ENCODE data around the gene LIN7C. TPM values are rescaled to one million over a fixed set of nuclear protein-coding genes. Genes with fewer than 3 reads are reported as not detected.
A peak's percentile ranks its signal among the peaks of the same experiment; 100 is the strongest.

LIN7C gene
- total RNA-seq, 1 donor from 2014 or later: 17.0 TPM

- intact Hi-C loops (cut with DNase I): no loop called here
- ATAC-seq (no peak), DNase-seq (ENCODE audit: missing footprints) (no peak)
Measured at GRCh38 chr11:27477243-27477642, 29.3 kb downstream of the LIN7C start.

- ATAC-seq: no peak
- intact Hi-C loops (cut with DNase I): no loop called here
- no peak for DNase-seq (ENCODE audit: missing footprints)
Measured at GRCh38 chr11:27475622-27476021, 30.9 kb downstream of the LIN7C start.

- DNase-seq (ENCODE audit: missing footprints) (no peak), ATAC-seq (peak; percentile 17)
- intact Hi-C loops (cut with DNase I): loop anchor here (5.0 kb wide), 2 partner anchors 81 to 111 kb away; partner anchors contain the start of gene CCDC34
Measured at GRCh38 chr11:27473017-27473406, 33.6 kb downstream of the LIN7C start.

GRCh38 chr11:27472398-27473016 is 34.1 kb downstream of the LIN7C start, which contains the start of gene LGR4:
TSS of gene LGR4 (minus strand) at chr11:27472790. CDS start at chr11:27472302, 488 bp downstream.
- intact Hi-C loops (cut with DNase I): loop anchor here (5.0 kb wide), 2 partner anchors 80 to 110 kb away; partner anchors contain the start of gene CCDC34
- DNase-seq (ENCODE audit: missing footprints) (peak; percentile 95), ATAC-seq (peak; percentile 98)

- intact Hi-C loops (cut with DNase I): loop anchor here (5.0 kb wide), 2 partner anchors 79 to 109 kb away; partner anchors contain the start of gene CCDC34
- peak; percentile 74 for DNase-seq (ENCODE audit: missing footprints)
- peak; percentile 18 for ATAC-seq
Measured at GRCh38 chr11:27471589-27472397, 34.8 kb downstream of the LIN7C start.

GRCh38 chr11:27470826-27471588 is 35.6 kb downstream of the LIN7C start:
- intact Hi-C loops (cut with DNase I): loop anchor here (5.0 kb wide), 2 partner anchors 79 to 109 kb away; partner anchors contain the start of gene CCDC34
- DNase-seq (ENCODE audit: missing footprints): no peak

GRCh38 chr11:27470166-27470565 is 36.4 kb downstream of the LIN7C start:
- intact Hi-C loops (cut with DNase I): loop anchor here (5.0 kb wide), 2 partner anchors 78 to 108 kb away; partner anchors contain the start of gene CCDC34
- DNase-seq (ENCODE audit: missing footprints) (no peak), ATAC-seq (no peak)

More at GRCh38 chr11:27470826-27471588, 35.6 kb downstream of the LIN7C start:
- no peak for ATAC-seq

- no peak for DNase-seq (ENCODE audit: missing footprints)
Measured at GRCh38 chr11:27468995-27469695, 37.4 kb downstream of the LIN7C start.

GRCh38 chr11:27468209-27468994 is 38.2 kb downstream of the LIN7C start:
- ATAC-seq: peak; percentile 23
- DNase-seq (ENCODE audit: missing footprints): no peak
- intact Hi-C loops (cut with DNase I): loop anchor here (5.0 to 10.0 kb wide), 2 partner anchors 46 to 56 kb away; no protein-coding TSS in a partner anchor

More at GRCh38 chr11:27468995-27469695, 37.4 kb downstream of the LIN7C start:
- ATAC-seq: no peak
- intact Hi-C loops (cut with DNase I): loop anchor here (5.0 to 10.0 kb wide), 2 partner anchors 47 to 56 kb away; no protein-coding TSS in a partner anchor

GRCh38 chr11:27467181-27467913 is 39.2 kb downstream of the LIN7C start:
- ATAC-seq: no peak
- DNase-seq (ENCODE audit: missing footprints): no peak
- intact Hi-C loops (cut with DNase I): loop anchor here (5.0 to 10.0 kb wide), 2 partner anchors 45 to 57 kb away; no protein-coding TSS in a partner anchor

- intact Hi-C loops (cut with DNase I): loop anchor here (5.0 to 10.0 kb wide), 2 partner anchors 44 to 58 kb away; no protein-coding TSS in a partner anchor
- ATAC-seq: no peak
- no peak for DNase-seq (ENCODE audit: missing footprints)
Measured at GRCh38 chr11:27466363-27466762, 40.2 kb downstream of the LIN7C start.

GRCh38 chr11:27465629-27466028 is 40.9 kb downstream of the LIN7C start:
- DNase-seq (ENCODE audit: missing footprints) (no peak), ATAC-seq (peak; percentile 14)
- intact Hi-C loops (cut with DNase I): loop anchor here (5.0 to 10.0 kb wide), 2 partner anchors 43 to 59 kb away; no protein-coding TSS in a partner anchor

GRCh38 chr11:27464909-27465308 is 41.7 kb downstream of the LIN7C start:
- DNase-seq (ENCODE audit: missing footprints): no peak
- no peak for ATAC-seq
- intact Hi-C loops (cut with DNase I): loop anchor here (5.0 to 10.0 kb wide), 2 partner anchors 43 to 60 kb away; no protein-coding TSS in a partner anchor

- ATAC-seq (no peak), DNase-seq (ENCODE audit: missing footprints) (no peak)
- intact Hi-C loops (cut with DNase I): loop anchor here (10.0 kb wide), 1 partner anchor 61 kb away; no protein-coding TSS in a partner anchor
Measured at GRCh38 chr11:27464289-27464696, 42.3 kb downstream of the LIN7C start.

GRCh38 chr11:27462543-27462942 is 44.0 kb downstream of the LIN7C start:
- DNase-seq (ENCODE audit: missing footprints): no peak
- intact Hi-C loops (cut with DNase I): loop anchor here (10.0 kb wide), 1 partner anchor 62 kb away; no protein-coding TSS in a partner anchor
- ATAC-seq: no peak

Measured in Right ventricle myocardium inferior (tissue), 1 donor.